HG03066 (cell line): Measurements from ENCODE around the gene PICK1.
"Not testable (repeated sequence)": the region's sequence is repeated elsewhere in the genome, so short reads cannot be mapped to it uniquely, and the experiment has no call there.

Source experiments
- ATAC-seq: cut with Tn5 transposase; IDR thresholded peaks from one replicate; pipeline ENCODE4 v1.9.1; 2021; ENCODE audit warnings: low read depth; ENCODE audit not compliant: unreplicated experiment

Gene PICK1

GRCh38 chr22:38110863-38111852, 54.0 kb downstream of the PICK1 start:
- no peak for ATAC-seq

- ATAC-seq, result no peak
Measured at GRCh38 chr22:38111925-38112355, 54.7 kb downstream of the PICK1 start.

GRCh38 chr22:38112381-38112780, 55.2 kb downstream of the PICK1 start:
- no peak for ATAC-seq

- no peak for ATAC-seq
Measured at GRCh38 chr22:38114484-38115398, 57.5 kb downstream of the PICK1 start.

GRCh38 chr22:38115423-38116205, 58.4 kb downstream of the PICK1 start:
- ATAC-seq, result no peak

- not testable (repeated sequence) for ATAC-seq
Measured at GRCh38 chr22:38117556-38117955, 60.4 kb downstream of the PICK1 start.

- ATAC-seq, result no peak
Measured at GRCh38 chr22:38118182-38118581, 61.0 kb downstream of the PICK1 start.

- ATAC-seq, result not testable (repeated sequence)
Measured at GRCh38 chr22:38118747-38119146, 61.5 kb downstream of the PICK1 start.

GRCh38 chr22:38120359-38121110, 63.3 kb downstream of the PICK1 start:
- ATAC-seq, result no peak

GRCh38 chr22:38122616-38123015, 65.4 kb downstream of the PICK1 start:
- no peak for ATAC-seq

GRCh38 chr22:38124236-38124974, 67.2 kb downstream of the PICK1 start:
- no peak for ATAC-seq

GRCh38 chr22:38125038-38125610, 67.9 kb downstream of the PICK1 start:
- ATAC-seq, result no peak
